DMS114 treated with DMSO at 0.1 percent for 48 hours (cell line): ENCODE data around the gene MPP3.

Source experiments
- DNase-seq: peaks from one replicate; lab custom pipeline; 2025; ENCODE audit not compliant: unreplicated experiment; lab: John Stamatoyannopoulos, UW

The MPP3 gene

DNA sequence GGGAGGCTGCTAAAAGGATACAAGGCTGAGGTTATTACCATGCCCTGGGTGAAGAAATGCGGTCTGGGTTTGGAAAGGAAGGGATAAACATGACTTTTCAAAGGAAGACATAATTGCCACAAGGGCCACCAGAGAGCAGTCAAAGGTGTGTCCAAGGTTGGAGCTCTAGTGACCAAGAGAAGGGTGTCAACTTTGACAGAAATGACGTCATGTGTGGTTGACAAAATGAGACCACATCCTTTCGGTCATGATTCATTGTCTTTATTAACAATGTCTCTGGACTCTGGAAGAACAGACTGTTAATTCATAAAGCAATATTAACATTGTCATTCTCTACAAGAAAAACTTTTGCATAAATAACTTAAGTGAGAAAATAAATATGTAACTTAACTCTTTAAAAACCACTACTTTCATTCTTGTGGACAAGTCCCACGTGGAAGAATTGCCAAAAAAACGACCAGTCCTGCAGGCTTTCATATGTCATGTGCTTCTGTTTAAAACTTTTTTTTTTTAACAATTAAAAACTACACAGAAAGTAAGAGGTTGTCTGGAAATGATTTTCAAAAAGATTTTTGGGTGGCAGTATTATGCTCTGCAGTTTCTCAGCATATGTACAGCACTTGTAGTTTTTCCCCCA lies 79.3 kb downstream of the MPP3 start:
- no peak for DNase-seq
